ENCODE measurements around the gene PSMG2.
"Not testable (repeated sequence)": the region's sequence is repeated elsewhere in the genome, so short reads cannot be mapped to it uniquely, and the experiment has no call there.

The PSMG2 gene

GRCh38 chr18:12751503-12751884 is 48.7 kb downstream of the PSMG2 start:
- no peak overlapping the region for H3K4me3 ChIP-seq (ENCODE audit: low read depth, low read length)
- TF ChIP-seq CTCF (IDR thresholded peaks at IDR 0.05; ENCODE audit: low read depth, low read length), result no peak
- H3K9me3 ChIP-seq, result no peaks in the 10 kb centered on the region
- no peak for DNase-seq
- no peaks in the 10 kb centered on the region for H3K36me3 ChIP-seq
- no peaks in the 10 kb centered on the region for H3K4me1 ChIP-seq
- no peaks in the 10 kb centered on the region for H3K27me3 ChIP-seq

GRCh38 chr18:12751891-12752290 is 49.0 kb downstream of the PSMG2 start:
- DNase-seq, result no peak
- Histone ChIP-seq H3K9me3 (no peaks in the 10 kb centered on the region), H3K27me3 (no peaks in the 10 kb centered on the region), H3K36me3 (no peaks in the 10 kb centered on the region), H3K4me3 (ENCODE audit: low read depth, low read length) (no peak overlapping the region), H3K4me1 (no peaks in the 10 kb centered on the region)
- TF ChIP-seq CTCF (IDR thresholded peaks at IDR 0.05; ENCODE audit: low read depth, low read length), result no peak

GRCh38 chr18:12754511-12754910 is 51.7 kb downstream of the PSMG2 start:
- H3K27me3 ChIP-seq, result no peaks in the 10 kb centered on the region
- DNase-seq, result no peak
- H3K4me1 ChIP-seq, result no peaks in the 10 kb centered on the region
- H3K4me3 ChIP-seq (ENCODE audit: low read depth, low read length), result no peak overlapping the region
- no peaks in the 10 kb centered on the region for H3K9me3 ChIP-seq
- no peak for TF ChIP-seq CTCF (IDR thresholded peaks at IDR 0.05; ENCODE audit: low read depth, low read length)
- no peaks in the 10 kb centered on the region for H3K36me3 ChIP-seq

GRCh38 chr18:12755606-12756005 is 52.8 kb downstream of the PSMG2 start:
- not testable (repeated sequence) for H3K4me3 ChIP-seq (ENCODE audit: low read depth, low read length); H3K4me1 ChIP-seq; H3K36me3 ChIP-seq; H3K9me3 ChIP-seq; H3K27me3 ChIP-seq; DNase-seq

GRCh38 chr18:12756619-12757239 is 53.9 kb downstream of the PSMG2 start:
- H3K4me1 ChIP-seq, H3K36me3 ChIP-seq: not testable (repeated sequence)

GRCh38 chr18:12758566-12758965 is 55.7 kb downstream of the PSMG2 start:
- not testable (repeated sequence) for DNase-seq; H3K27me3 ChIP-seq; H3K4me3 ChIP-seq (ENCODE audit: low read depth, low read length); H3K4me1 ChIP-seq; H3K9me3 ChIP-seq; H3K36me3 ChIP-seq

More at GRCh38 chr18:12756619-12757239, 53.9 kb downstream of the PSMG2 start:
- H3K9me3 ChIP-seq; H3K27me3 ChIP-seq; H3K4me3 ChIP-seq (ENCODE audit: low read depth, low read length); DNase-seq: not testable (repeated sequence)

- no peak for DNase-seq
- TF ChIP-seq CTCF (IDR thresholded peaks at IDR 0.05; ENCODE audit: low read depth, low read length), result no peak
- H3K4me3 ChIP-seq (ENCODE audit: low read depth, low read length), result no peak overlapping the region
- H3K4me1 ChIP-seq, result no peaks in the 10 kb centered on the region
- no peaks in the 10 kb centered on the region for H3K9me3 ChIP-seq
- H3K36me3 ChIP-seq, result no peaks in the 10 kb centered on the region
- H3K27me3 ChIP-seq, result no peaks in the 10 kb centered on the region
Measured at GRCh38 chr18:12765126-12765525, 62.3 kb downstream of the PSMG2 start.

GRCh38 chr18:12765586-12765985 is 62.7 kb downstream of the PSMG2 start:
- no peak for TF ChIP-seq CTCF (IDR thresholded peaks at IDR 0.05; ENCODE audit: low read depth, low read length)
- DNase-seq, result no peak
- no peaks in the 10 kb centered on the region for H3K27me3 ChIP-seq

More at GRCh38 chr18:12765586-12765985, 62.7 kb downstream of the PSMG2 start:
- Histone ChIP-seq H3K4me3 (ENCODE audit: low read depth, low read length) (no peak overlapping the region), H3K9me3 (no peaks in the 10 kb centered on the region), H3K36me3 (no peaks in the 10 kb centered on the region), H3K4me1 (no peaks in the 10 kb centered on the region)
